ENCODE results near the gene GRAMD4.

Gene GRAMD4

GRCh38 chr22:46691571-46691970 lies 71.4 kb downstream of the GRAMD4 start:
- DNase-seq (ENCODE audit: low spot score) = no peak

DNA sequence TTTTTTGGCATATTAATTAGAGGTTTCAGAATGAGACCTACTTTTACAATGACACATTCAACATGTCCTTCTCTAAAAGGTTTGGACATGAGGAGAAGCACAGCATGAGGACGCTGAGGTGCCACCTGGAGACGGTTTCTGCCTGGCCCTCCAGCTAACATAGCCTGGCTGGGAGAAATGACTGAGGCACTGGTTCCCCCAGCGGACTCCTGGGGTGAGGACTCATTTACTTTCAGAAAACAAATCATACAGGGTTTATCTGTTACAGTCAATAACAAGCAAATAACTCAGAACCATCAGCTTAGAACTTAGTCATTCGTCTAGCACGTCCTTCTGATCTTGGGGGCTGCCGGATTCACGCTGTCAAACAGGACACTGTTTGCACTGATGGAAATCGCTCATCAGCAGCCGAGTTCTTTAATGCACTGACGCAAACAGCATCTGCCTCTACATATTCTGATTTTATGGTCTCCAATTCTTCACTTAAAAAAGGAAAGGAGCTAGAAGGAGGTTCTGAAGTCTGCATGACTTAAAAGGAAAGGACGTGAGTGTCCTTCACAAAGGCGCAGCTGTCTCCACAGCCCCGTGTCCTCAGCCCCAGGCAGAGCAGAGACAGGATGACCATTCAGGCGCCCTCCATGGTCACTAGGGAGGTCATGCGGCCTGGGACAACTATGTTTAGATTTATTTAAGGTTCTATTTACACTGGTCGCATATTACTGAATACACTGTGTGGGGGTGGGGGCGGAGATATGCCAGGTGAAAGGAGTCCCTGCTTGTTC lies 73.6 kb downstream of the GRAMD4 start:
- DNase-seq (ENCODE audit: low spot score) = no peak

DNA sequence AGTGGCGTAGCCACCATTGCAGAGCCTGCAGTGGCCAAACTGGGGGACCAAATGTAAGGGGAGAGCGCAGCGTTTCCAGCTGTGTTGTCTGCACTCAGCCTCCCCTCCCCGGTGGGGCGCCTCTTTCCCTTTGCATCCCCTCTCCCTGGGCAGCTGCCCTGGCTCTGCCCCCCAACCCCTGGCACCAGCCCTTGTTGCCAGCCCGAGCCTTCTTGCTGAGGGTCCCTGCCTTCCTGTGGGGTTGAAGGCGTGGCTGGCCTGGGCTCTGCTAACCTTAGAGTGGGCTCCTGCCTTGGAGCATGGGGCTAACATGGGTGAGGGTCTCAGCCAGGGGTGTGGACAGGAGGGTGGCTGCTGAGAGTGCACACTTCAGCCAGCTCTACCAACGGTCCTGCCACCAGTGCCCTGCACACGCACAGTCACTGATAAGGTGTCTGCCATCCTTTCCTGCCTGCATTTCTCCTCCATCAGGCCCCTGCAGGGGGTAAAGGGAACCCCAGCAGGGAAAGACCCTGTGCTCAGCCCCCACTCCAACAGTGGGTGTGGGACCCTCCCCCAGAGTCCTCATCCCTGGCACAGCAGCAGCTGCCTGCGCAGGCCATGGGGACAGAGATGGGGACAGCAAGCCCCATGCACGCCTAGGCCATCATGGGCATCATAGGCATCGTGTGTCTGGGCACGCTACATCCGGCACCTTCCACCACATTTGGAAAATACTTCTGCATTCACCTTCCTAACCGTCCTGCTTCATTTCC lies 74.4 kb downstream of the GRAMD4 start:
- no peak for DNase-seq (ENCODE audit: low spot score)

DNA sequence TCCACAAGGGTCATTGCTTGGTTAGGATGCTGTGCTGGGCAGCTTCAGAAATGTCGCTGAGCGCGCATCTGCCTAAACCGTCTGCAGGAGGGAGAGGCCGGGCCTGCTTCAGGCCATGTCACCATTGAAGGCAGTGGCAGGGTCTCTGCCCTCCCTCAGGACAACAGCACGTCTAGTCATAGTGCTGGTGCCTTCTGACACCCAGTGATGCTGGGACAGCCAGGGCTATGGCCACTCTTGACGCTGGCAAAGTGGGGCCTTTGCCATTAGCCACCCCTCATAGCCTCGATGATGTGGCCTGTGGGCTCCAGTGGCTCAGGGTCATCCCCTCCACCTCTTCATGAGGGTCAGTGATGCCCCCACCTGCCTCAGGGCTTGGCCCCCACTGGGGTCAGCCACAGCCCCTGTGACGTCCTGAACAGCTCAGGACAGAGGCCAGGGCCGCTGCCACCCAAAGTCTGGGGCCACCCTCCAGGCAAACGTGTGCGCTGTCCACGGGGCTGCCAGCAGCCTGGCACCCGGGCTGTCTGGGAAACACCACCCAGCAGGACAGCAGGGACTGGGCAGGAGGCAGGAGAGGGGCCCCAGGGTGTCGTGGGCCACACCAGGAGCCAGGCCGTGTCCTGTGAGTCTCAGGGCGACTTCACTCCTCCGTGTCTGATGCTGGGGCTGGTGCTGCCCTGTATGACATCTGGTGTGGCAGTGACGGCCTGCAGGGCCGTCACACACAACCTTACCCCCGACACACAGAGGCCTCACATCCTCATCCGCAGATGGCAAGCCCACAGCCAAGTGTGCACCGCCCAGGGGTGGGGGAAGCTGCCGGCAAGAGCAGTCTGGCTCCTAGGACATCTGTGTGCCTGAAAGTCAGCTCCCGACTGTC lies 75.4 kb downstream of the GRAMD4 start:
- DNase-seq (ENCODE audit: low spot score) = no peak

DNA sequence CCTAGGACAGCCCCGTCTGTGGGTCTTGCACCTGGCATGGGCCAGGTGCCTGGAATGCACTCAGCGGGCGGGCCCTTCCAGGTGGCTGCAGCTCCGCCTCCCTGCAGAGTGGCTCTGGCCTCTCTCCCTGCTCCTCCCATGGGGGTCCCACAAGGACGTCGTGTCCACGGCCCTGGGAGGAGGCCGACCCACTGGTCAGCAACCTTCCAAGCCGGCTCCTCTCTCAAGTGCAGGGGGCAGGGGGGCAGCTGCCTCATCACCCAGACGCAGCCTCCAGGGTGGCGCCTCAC lies 76.0 kb downstream of the GRAMD4 start:
- no peak for DNase-seq (ENCODE audit: low spot score)

DNA sequence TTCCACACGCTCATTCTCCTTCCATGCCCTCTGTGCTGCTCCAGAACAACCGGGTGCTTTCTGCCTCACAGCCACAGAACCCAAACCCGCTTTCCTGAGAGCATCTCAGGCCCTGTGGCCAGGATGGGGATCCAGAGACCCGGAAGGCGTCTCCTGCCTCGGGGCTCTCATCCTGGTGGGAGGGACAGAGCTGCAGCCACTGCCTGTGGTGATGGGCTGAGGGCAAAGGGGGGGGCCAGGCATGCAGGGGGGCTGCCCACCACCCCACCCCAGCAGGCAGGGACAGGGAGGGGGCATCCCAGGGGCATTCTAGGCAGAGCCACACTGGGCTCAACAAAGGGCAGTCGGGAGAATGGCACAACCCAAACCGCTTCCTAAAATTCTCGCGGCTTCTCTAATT lies 76.4 kb downstream of the GRAMD4 start:
- no peak for DNase-seq (ENCODE audit: low spot score)

- DNase-seq (ENCODE audit: low spot score) = no peak
These were observed 77.8 kb downstream of the GRAMD4 start for GRCh38 chr22:46697811-46698515.

DNA sequence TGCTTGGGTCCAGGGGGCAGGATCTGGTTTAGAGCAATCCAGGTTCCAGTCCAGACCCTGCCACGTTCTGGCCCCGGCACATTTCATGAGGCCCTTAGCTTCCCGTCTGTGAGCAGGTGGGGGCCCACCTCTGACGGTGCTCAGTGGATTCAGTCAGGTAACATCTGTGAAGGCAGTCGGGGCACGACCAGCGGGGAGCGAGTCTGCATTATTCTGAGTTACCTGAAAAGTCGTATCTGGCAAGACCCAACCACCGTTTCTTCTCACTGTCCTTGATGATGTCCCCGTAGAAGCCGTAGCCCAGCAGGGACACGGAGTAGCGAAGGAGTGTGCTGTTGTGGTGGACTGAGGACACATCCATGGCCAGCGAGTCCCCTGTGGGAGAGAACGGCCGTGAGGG lies 78.9 kb downstream of the GRAMD4 start:
- DNase-seq (ENCODE audit: low spot score) = no peak

- no peak for DNase-seq (ENCODE audit: low spot score)
These were observed 81.1 kb downstream of the GRAMD4 start for GRCh38 chr22:46701262-46701661.

GRCh38 chr22:46703171-46703995 lies 83.2 kb downstream of the GRAMD4 start:
- DNase-seq (ENCODE audit: low spot score) = no peak

- DNase-seq (ENCODE audit: low spot score) = no peak
These were observed 83.8 kb downstream of the GRAMD4 start for GRCh38 chr22:46703996-46704370.

DNA sequence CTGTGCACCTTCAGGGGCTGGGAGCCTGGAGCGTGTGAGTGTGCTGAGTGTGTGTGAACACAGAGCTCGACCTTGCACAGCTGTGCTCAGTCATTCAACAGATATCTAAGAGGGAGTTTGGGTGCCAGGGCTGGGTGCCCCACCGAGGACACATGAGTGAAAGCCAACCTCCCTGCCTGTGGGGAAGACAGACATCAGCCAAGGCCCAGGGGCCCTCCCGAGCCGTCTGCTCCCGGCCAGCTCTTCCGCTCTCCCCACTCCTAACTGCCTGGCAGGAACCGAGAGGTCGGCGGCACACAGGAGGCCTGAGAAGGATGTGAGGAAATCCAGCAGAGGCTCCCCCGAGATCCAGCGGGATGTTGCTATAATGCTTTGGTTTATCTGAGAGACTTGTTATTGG lies 85.9 kb downstream of the GRAMD4 start:
- DNase-seq (ENCODE audit: low spot score) = no peak

DNA sequence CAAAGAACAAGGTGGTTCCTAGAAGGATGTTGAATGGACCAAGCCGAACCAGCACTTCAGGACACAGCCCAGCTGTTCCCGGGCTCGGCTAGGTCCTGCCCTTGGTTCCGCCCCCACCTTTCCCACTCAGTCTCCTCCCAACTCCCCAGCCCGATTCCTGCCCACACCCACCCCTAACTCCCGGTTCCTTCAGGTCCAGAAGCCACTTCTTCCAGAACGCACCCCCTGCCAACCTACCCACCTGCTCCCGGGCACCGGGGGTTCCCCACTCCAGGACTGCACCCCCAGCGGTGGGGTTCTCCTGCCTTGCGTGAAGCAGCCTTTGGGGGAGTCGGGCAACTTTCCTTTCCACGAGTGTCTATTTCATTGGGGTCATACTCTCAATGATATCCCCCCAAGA lies 87.1 kb downstream of the GRAMD4 start:
- DNase-seq (ENCODE audit: low spot score) = no peak

- no peak for DNase-seq (ENCODE audit: low spot score)
These were observed 87.8 kb downstream of the GRAMD4 start for GRCh38 chr22:46707827-46708570.

GRCh38 chr22:46708766-46709330 lies 88.7 kb downstream of the GRAMD4 start:
- no peak for DNase-seq (ENCODE audit: low spot score)

DNA sequence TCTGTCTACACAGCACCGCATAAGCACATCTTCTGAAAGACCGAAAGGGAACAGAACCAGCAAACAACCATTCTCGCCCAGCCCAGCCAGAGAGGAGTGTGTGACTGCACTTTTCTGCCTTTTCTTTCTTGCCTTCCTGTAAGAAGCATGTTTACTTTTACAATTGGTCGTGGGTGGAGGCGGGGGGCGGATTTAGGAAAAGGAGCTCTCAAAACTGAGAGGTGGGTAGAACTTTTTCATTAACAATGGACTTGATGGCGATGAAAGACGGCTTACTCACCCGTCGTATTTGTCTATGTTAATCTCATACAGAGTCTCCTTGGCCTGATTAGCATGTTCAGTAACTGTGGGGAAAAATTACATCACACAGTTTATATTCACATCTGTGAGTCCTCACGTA lies 90.6 kb downstream of the GRAMD4 start:
- no peak for DNase-seq (ENCODE audit: low spot score)

DNA sequence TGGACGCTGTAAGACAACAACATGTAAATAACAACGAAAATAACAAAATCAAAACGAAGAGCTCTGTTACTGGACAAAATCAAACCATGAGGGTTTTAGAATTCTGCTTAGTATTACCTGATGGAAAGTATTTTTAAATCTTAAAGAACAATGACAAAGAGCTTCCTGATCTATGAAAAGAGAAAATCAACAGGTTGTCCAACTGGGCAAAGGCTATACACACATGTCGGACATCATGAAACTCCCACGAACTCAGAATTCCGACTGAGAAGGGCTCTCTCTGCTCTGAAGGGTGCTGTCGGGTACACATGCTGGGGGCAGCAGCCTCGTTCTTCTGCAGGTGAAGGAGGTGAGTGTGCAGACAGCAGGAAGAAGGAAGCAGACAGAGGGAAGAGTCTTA lies 92.1 kb downstream of the GRAMD4 start:
- DNase-seq (ENCODE audit: low spot score) = no peak

- no peak for DNase-seq (ENCODE audit: low spot score)
These were observed 94.4 kb downstream of the GRAMD4 start for GRCh38 chr22:46714550-46714949.

DNA sequence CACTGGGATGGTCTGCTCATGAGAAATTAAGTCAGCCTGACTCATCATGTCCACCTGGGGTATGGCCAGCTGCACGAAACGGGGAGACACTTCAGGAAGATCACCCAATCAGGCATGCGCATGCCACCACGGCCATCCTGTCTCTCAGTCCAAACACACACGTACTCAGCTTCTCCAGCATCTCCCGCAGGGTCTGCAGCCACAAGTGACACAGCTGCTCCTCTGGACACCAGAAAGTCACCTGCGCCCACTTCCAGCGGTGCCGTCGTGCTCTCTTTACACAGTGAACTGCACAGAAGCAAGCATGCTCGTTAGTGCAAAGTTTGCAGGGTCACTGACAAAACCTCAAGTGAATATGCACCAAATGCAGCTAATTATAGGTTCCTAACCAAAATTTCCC lies 99.7 kb downstream of the GRAMD4 start:
- DNase-seq (ENCODE audit: low spot score) = no peak

GRCh38 chr22:46721501-46722085 lies 101.4 kb downstream of the GRAMD4 start:
- DNase-seq (ENCODE audit: low spot score) = no peak
